Fibroblast of the aortic adventitia (primary cell): ENCODE measurements around the gene GNG2. TPM values are rescaled to one million over a fixed set of nuclear protein-coding genes. Genes with fewer than 3 reads are reported as not detected.
"Not testable (repeated sequence)": the region's sequence is repeated elsewhere in the genome, so short reads cannot be mapped to it uniquely, and the experiment has no call there.

Experiments
- DNase-seq: peaks from one replicate; pipeline ENCODE4 v3.0.0-alpha.2; 2010; ENCODE audit warnings: low read depth
- H3K4me3 ChIP-seq: 2 replicates; pipeline ENCODE4 v1.5.1; 2011; ENCODE audit warnings: low read depth, mild to moderate bottlenecking, control low read depth, low read length, moderate library complexity
- CTCF ChIP-seq: IDR thresholded peaks from 2 replicates; pipeline ENCODE4 v1.5.1; 2011; ENCODE audit warnings: mild to moderate bottlenecking, low read length, control low read depth, inconsistent platforms; ENCODE audit not compliant: insufficient read depth
- total RNA-seq: library from RNA; depleted of rRNA; stranded (reverse); fragments of >200 nt; gene quantifications from 2 replicates; pipeline ENCODE4 v1.2.3, GENCODE V29; 2012; ENCODE audit warnings: low replicate concordance

Gene GNG2
- total RNA-seq, 1 donor, result 15.7 TPM

- H3K4me3 ChIP-seq, result no peak overlapping the region
- TF ChIP-seq CTCF, result no peak
- DNase-seq, result no peak
Measured at GRCh38 chr14:51897791-51898355, 37.5 kb downstream of the GNG2 start.

DNA sequence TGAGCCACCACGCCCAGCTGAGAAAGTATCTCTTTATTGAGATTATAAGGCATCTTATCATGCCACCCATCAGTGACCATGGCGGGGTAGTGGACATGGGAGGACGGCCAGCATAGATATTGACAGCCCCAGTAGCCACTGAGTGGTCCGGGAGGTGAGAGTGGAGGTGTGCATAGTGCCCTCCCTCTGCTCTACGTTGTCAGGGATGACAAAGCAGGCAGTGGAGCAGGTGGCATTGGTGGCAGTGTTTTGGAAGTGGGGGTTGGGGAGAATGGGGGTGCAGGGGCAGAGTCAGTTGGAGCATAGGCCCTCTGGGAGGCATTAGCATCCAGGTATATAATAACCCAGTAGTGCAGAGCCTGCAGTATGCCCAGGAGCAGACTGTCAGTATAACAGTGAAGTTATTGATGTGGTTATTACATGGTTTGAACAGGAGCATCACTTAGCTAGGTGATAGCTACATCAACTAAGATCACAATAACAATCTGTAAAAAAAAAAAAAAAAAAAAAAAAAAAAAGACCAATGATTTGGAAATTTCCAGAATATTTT, 41.1 kb downstream of the GNG2 start:
- TF ChIP-seq CTCF, result no peak
- no peak overlapping the region for H3K4me3 ChIP-seq
- no peak for DNase-seq

DNA sequence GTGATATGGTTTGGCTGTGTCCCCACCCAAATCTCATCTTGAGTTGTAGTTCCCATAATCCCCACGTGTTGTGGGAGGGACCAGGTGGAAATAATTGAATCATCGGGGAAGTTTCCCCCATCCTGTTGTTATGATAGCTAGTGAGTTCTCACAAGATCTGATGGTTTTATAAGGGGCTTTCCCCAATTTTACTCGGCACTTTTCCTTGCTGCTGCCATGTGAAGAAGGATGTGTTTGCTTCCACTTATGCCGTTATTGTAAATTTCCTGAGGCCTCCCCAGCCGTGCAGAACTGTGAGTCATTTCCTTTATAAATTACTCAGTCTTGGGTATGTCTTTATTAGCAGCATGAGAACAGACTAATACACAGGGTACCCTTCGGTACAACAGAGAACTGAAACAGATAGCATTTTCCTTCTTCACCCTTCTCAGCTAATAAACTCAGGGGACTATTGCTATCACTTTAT, 45.3 kb downstream of the GNG2 start:
- not testable (repeated sequence) for H3K4me3 ChIP-seq
- peak; percentile 68 for DNase-seq

DNA sequence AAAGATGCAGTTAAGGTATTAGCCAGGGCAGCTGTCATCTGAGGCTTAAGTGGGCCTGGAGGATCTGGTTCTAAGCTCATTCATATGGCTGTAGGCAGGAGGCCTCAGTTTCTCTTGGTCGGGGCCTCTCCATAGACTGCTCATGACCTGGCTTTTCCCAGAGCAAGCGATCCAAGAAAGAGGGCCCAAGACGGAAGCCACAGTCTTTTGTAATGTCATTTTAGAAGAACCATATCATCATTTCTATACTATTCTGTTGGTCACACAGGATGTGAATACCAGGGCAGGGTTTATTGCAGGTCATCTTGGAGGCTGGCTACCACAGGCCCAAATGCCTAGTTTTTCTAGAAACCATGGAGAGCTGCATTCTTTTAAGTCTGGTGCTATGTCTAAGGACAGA, 47.7 kb downstream of the GNG2 start:
- DNase-seq, result no peak
- TF ChIP-seq CTCF, result no peak
- no peak overlapping the region for H3K4me3 ChIP-seq

DNA sequence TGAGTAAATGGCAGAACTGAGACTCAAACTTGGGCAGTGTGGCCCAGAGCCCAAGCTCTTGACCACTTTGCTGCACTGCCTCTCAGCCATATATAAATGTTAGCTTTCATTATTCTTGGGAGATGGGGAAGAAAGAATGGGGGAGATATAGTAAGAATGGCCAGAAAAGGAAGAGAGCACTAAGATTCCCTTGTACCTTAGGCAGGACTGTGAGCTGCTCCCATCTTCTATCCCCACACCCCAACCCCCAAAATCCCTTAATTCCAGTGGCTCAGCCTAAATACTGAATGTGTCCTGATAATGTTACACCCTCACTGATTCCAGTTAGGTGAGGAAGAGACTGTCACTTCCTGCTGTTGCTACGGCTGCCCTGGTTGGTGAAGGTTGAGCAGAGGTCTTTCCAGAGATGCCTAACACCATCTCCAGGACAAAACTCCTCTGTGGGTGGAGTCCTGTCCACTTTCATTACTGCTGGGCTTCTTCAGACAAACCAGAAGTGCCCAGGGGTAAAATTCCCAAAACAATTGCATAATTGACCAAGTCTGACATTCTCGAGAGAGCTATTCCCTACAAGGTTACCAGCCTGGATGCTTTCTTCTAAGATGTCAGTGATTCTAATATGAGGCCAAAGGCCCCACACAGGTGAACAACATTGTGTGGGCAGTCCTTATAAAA, 51.8 kb downstream of the GNG2 start:
- no peak for TF ChIP-seq CTCF
- no peak overlapping the region for H3K4me3 ChIP-seq
- no peak for DNase-seq

- no peak overlapping the region for H3K4me3 ChIP-seq
- no peak for DNase-seq
- TF ChIP-seq CTCF, result no peak
Measured at GRCh38 chr14:51914310-51914709, 53.9 kb downstream of the GNG2 start.

DNA sequence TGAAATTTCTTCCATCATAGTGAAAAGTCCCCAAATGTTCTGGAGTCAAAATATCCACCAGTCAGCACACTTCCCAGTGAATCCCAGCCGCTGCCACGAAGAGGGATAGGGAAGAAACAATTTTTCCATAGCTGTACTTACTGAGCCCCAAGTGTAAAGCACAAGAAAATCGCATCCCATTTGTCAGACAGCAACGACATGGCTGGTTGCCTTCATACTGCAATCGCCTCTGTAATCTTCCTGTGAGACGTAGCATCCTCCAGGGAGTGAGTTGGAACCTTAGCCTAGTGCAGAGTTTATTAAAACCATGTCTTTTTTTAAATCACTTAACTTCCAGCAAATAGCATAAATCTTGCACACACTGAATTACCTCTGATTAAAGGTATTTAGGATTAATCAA, 56.8 kb downstream of the GNG2 start:
- TF ChIP-seq CTCF, result no peak
- no peak overlapping the region for H3K4me3 ChIP-seq
- peak; percentile 25 for DNase-seq
